WI38 (cell line): Measurements from ENCODE around the gene DDX49.

Experiments used
- H3K4me3 ChIP-seq: 2 replicates; pipeline ENCODE4 v1.5.1; 2011; ENCODE audit warnings: low read depth, mild to moderate bottlenecking, control low read depth, low read length
- CTCF ChIP-seq: IDR thresholded peaks from 2 replicates; pipeline ENCODE4 v1.5.1; 2012; ENCODE audit warnings: low read depth, mild to moderate bottlenecking, control low read depth, low read length

Gene DDX49

GRCh38 chr19:18903156-18904037 is 16.1 kb upstream of the DDX49 start:
- no peak overlapping the region for H3K4me3 ChIP-seq
- no peak for TF ChIP-seq CTCF

GRCh38 chr19:18904334-18905057 is 15.0 kb upstream of the DDX49 start:
- no peak for TF ChIP-seq CTCF
- H3K4me3 ChIP-seq, result no peak overlapping the region

GRCh38 chr19:18905058-18905456 is 14.5 kb upstream of the DDX49 start:
- no peak for TF ChIP-seq CTCF

GRCh38 chr19:18905513-18906236 is 13.8 kb upstream of the DDX49 start:
- no peak overlapping the region for H3K4me3 ChIP-seq
- no peak for TF ChIP-seq CTCF

More at GRCh38 chr19:18905058-18905456, 14.5 kb upstream of the DDX49 start:
- H3K4me3 ChIP-seq, result no peak overlapping the region

GRCh38 chr19:18906605-18907519 is 12.7 kb upstream of the DDX49 start:
- TF ChIP-seq CTCF, result no peak
- no peak overlapping the region for H3K4me3 ChIP-seq

GRCh38 chr19:18908917-18909619 is 10.4 kb upstream of the DDX49 start:
- TF ChIP-seq CTCF, result no peak
- no peak overlapping the region for H3K4me3 ChIP-seq
